Caco-2 (cell line): ENCODE data around the gene MAP3K4. TPM values are rescaled to one million over a fixed set of nuclear protein-coding genes. Genes with fewer than 3 reads are reported as not detected.

Source experiments
- BruUV-seq: library from RNA; stranded (reverse); fragments of 400-500 nt; replicated peaks from 2 replicates; lab custom pipeline; 2021; lab: Mats Ljungman, UMichigan
- CTCF ChIA-PET: fragments of 300-600 bp; sonication (Branson Sonifier 250); formaldehyde crosslinking; loops from one replicate; lab custom pipeline; 2022; ENCODE audit warnings: antibody characterized with exemption; lab: Charles Lee
- POLR2A ChIA-PET: fragments of 300-600 bp; sonication (Branson Sonifier 250); formaldehyde crosslinking; loops from one replicate; lab custom pipeline; 2022; ENCODE audit warnings: antibody characterized with exemption; lab: Charles Lee
- DNase-seq, 2 experiments: peaks; one replicate each; pipeline versions ENCODE4 v3.0.0 to v3.0.0-alpha.2; 2020 to 2022
- H3K27me3 ChIP-seq: replicated peaks from 2 replicates; pipeline ENCODE4 v1.6.0; 2011; ENCODE audit warnings: low read length; ENCODE audit not compliant: control insufficient read depth, insufficient read depth
- H3K36me3 ChIP-seq: 2 replicates; pipeline ENCODE4 v1.5.1; 2011; ENCODE audit warnings: low read length; ENCODE audit not compliant: control insufficient read depth, insufficient read depth
- H3K4me1 ChIP-seq: fragments of 250-450 bp; sonication (Bioruptor Pico); 2 replicates; pipeline ENCODE4 v1.5.1; 2020; ENCODE audit warnings: mild to moderate bottlenecking
- H3K4me3 ChIP-seq: 2 replicates; pipeline ENCODE4 v1.5.1; 2011; ENCODE audit warnings: low read depth, mild to moderate bottlenecking, control low read depth, low read length
- H3K9me3 ChIP-seq: fragments of 250-450 bp; sonication (Bioruptor Pico); 2 replicates; pipeline ENCODE4 v1.5.1; 2020; ENCODE audit warnings: mild to moderate bottlenecking, moderate library complexity
- H3K27ac Mint-ChIP-seq: one replicate; pipeline ENCODE4 v1.8.0; 2022; ENCODE audit warnings: mixed read lengths; ENCODE audit not compliant: unreplicated experiment
- H3K27me3 Mint-ChIP-seq: one replicate; pipeline ENCODE4 v1.8.0; 2022; ENCODE audit warnings: mixed read lengths; ENCODE audit not compliant: insufficient read depth, unreplicated experiment
- H3K36me3 Mint-ChIP-seq: one replicate; pipeline ENCODE4 v1.8.0; 2022; ENCODE audit warnings: mild to moderate bottlenecking, mixed read lengths; ENCODE audit not compliant: insufficient read depth, unreplicated experiment
- H3K4me1 Mint-ChIP-seq: one replicate; pipeline ENCODE4 v1.8.0; 2022; ENCODE audit warnings: low read depth, mixed read lengths; ENCODE audit not compliant: unreplicated experiment
- H3K4me3 Mint-ChIP-seq: one replicate; pipeline ENCODE4 v1.8.0; 2022; ENCODE audit warnings: mild to moderate bottlenecking, moderate library complexity, mixed read lengths; ENCODE audit not compliant: unreplicated experiment
- H3K9me3 Mint-ChIP-seq: one replicate; pipeline ENCODE4 v1.8.0; 2022; ENCODE audit warnings: mixed read lengths; ENCODE audit not compliant: unreplicated experiment
- CTCF ChIP-seq, 2 experiments: fragments of 200-600 bp in 1 of 2; IDR thresholded peaks; 1 replicate in 1 of 2; 2 replicates in 1 of 2; pipeline versions ENCODE4 v1.5.1 to v1.8.0; 2011 to 2022; ENCODE audit warnings: antibody characterized with exemption in 1 of 2, control low read depth in 1 of 2, inconsistent platforms in 1 of 2, low read depth in 1 of 2, low read length in 1 of 2, mild to moderate bottlenecking in 1 of 2, moderate library complexity in 1 of 2; ENCODE audit not compliant: insufficient read depth in 1 of 2, severe bottlenecking in 1 of 2, unreplicated experiment in 1 of 2
- intact Hi-C: fragments of 100-400 bp; cut with micrococcal nuclease; formaldehyde crosslinking; loops from one replicate; pipeline ENCODE4 v1.10.0; 2022; ENCODE audit not compliant: unreplicated experiment
- total RNA-seq: library from RNA; stranded (reverse); gene quantifications from 2 replicates; pipeline ENCODE4 v1.2.3, GENCODE V29; 2022

The MAP3K4 gene
- total RNA-seq, 1 experiment from 2014 or later = 34.3 TPM

- ChIA-PET POLR2A (no interaction called here), CTCF (no interaction called here)
- H3K36me3 Mint-ChIP-seq = peaks cover 42% of the 10 kb centered on the region
- no peaks in the 10 kb centered on the region for H3K9me3 Mint-ChIP-seq
- no peak for DNase-seq
- no peaks in the 10 kb centered on the region for H3K27me3 Mint-ChIP-seq
- no peak overlapping the region for H3K4me3 ChIP-seq
- no peak overlapping the region for H3K27ac Mint-ChIP-seq
- intact Hi-C loops = no loop called here
- H3K27me3 ChIP-seq = no peaks in the 10 kb centered on the region
- no peaks in the 10 kb centered on the region for H3K9me3 ChIP-seq
- no TSS peak for BruUV-seq
- H3K4me1 Mint-ChIP-seq = no peaks in the 10 kb centered on the region
- no peak overlapping the region for H3K4me3 Mint-ChIP-seq
- no peaks in the 10 kb centered on the region; the same call in 1 of the 2 replicates for H3K36me3 ChIP-seq
- TF ChIP-seq CTCF (IDR thresholded peaks at IDR 0.05; ENCODE audit: insufficient read depth in 1 of 2, low read depth in 1 of 2, low read length in 1 of 2, severe bottlenecking in 1 of 2, unreplicated experiment in 1 of 2) = no peak
- H3K4me1 ChIP-seq = no peaks in the 10 kb centered on the region
These were observed 118.6 kb downstream of the MAP3K4 start for GRCh38 chr6:161110028-161110779.

GRCh38 chr6:161111261-161111660, 119.7 kb downstream of the MAP3K4 start:
- Mint-ChIP-seq H3K4me1 (no peaks in the 10 kb centered on the region), H3K9me3 (no peaks in the 10 kb centered on the region), H3K27ac (no peak overlapping the region), H3K27me3 (no peaks in the 10 kb centered on the region), H3K4me3 (no peak overlapping the region), H3K36me3 (peaks cover 46% of the 10 kb centered on the region)
- Histone ChIP-seq H3K4me3 (no peak overlapping the region), H3K9me3 (no peaks in the 10 kb centered on the region), H3K4me1 (no peaks in the 10 kb centered on the region), H3K27me3 (no peaks in the 10 kb centered on the region), H3K36me3 (no peaks in the 10 kb centered on the region; the same call in 1 of the 2 replicates)
- DNase-seq = no peak
- TF ChIP-seq CTCF (IDR thresholded peaks at IDR 0.05; ENCODE audit: insufficient read depth in 1 of 2, low read depth in 1 of 2, low read length in 1 of 2, severe bottlenecking in 1 of 2, unreplicated experiment in 1 of 2) = no peak
- no TSS peak for BruUV-seq
- POLR2A ChIA-PET = no interaction called here
- CTCF ChIA-PET = no interaction called here
- intact Hi-C loops = no loop called here

- no peak for TF ChIP-seq CTCF (IDR thresholded peaks at IDR 0.05; ENCODE audit: insufficient read depth in 1 of 2, low read depth in 1 of 2, low read length in 1 of 2, severe bottlenecking in 1 of 2, unreplicated experiment in 1 of 2)
- H3K9me3 ChIP-seq = no peaks in the 10 kb centered on the region
- H3K27me3 ChIP-seq = no peaks in the 10 kb centered on the region
- no peaks in the 10 kb centered on the region for H3K4me1 ChIP-seq
- Mint-ChIP-seq H3K4me1 (no peaks in the 10 kb centered on the region), H3K27ac (no peak overlapping the region), H3K27me3 (no peaks in the 10 kb centered on the region), H3K36me3 (peaks cover 43% of the 10 kb centered on the region), H3K4me3 (no peak overlapping the region), H3K9me3 (peaks cover 8% of the 10 kb centered on the region)
- CTCF ChIA-PET = no interaction called here
- no peaks in the 10 kb centered on the region for H3K36me3 ChIP-seq
- H3K4me3 ChIP-seq = no peak overlapping the region
- DNase-seq = no peak
- intact Hi-C loops = no loop called here
- no TSS peak for BruUV-seq
- POLR2A ChIA-PET = no interaction called here
These were observed 123.9 kb downstream of the MAP3K4 start for GRCh38 chr6:161115468-161115867.
